Lower lobe of right lung (tissue), 2 donors: ENCODE results near the gene SPAG5. TPM values are rescaled to one million over a fixed set of nuclear protein-coding genes. Genes with fewer than 3 reads are reported as not detected.
"Not testable (repeated sequence)": the region's sequence is repeated elsewhere in the genome, so short reads cannot be mapped to it uniquely, and the experiment has no call there.

Source experiments
- ATAC-seq, 2 donors: fragments of 200-7000 bp; cut with Tn5 transposase; one replicate each; pipeline ENCODE4 v1.9.1; 2020 to 2022; ENCODE audit warnings: mild to moderate bottlenecking in 2 of 2, moderate library complexity in 2 of 2
- DNase-seq: peaks from one replicate; pipeline ENCODE4 v3.0.0-alpha.2; 2020
- H3K27ac ChIP-seq: fragments of 200-600 bp; one replicate; pipeline ENCODE4 v1.8.0; 2022
- H3K27me3 ChIP-seq: fragments of 200-600 bp; one replicate; pipeline ENCODE4 v1.8.0; 2022; ENCODE audit warnings: low read depth
- H3K36me3 ChIP-seq: fragments of 200-600 bp; one replicate; pipeline ENCODE4 v1.8.0; 2022; ENCODE audit warnings: mild to moderate bottlenecking
- H3K4me1 ChIP-seq: fragments of 200-600 bp; one replicate; pipeline ENCODE4 v1.8.0; 2022
- H3K4me3 ChIP-seq: fragments of 200-600 bp; one replicate; pipeline ENCODE4 v1.8.0; 2022; ENCODE audit warnings: mild to moderate bottlenecking
- H3K9me3 ChIP-seq: fragments of 200-600 bp; one replicate; pipeline ENCODE4 v1.8.0; 2022
- intact Hi-C: fragments of 100-400 bp; cut with DNase I; formaldehyde crosslinking; loops from one replicate; pipeline ENCODE4 v1.11.0; 2022
- total RNA-seq: library from RNA; stranded (reverse); fragmentation: NEBNext Ultra II Directional; extraction: Animal tissue kit (Norgen Biotek cat#: 25700); gene quantifications from one replicate; pipeline ENCODE4 v1.2.1, GENCODE V29; 2021
- TF ChIP-seq, protein P1 (sequence below): fragments of 200-600 bp; IDR thresholded peaks from one replicate; pipeline ENCODE4 v1.8.0; 2022; ENCODE audit warnings: antibody characterized with exemption, mild to moderate bottlenecking
- donor health status: DM: no; HTN: yes; CAD: no; lungs with severe emphysema.

Gene SPAG5
- total RNA-seq, 1 donor from 2014 or later: 4.9 TPM

DNA sequence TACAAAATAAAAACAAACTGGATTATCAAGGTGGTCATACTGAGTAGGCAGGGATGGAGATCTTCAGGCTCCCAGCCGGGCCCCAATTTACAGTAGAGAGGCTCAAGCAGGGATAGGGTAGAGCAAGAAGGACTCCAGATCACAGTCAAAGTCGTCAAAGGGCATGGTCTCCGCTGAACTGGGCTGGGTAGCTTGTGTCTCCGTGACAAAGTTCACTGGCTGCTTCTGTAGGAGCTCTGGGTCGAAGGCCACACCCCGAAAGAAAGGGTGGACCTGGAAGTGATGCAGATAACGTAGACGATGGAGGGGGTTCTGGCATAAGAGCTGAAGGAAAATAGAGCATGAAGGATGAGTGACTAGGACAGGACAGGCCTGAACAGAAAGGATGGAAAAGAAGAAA, 11.6 kb upstream of the SPAG5 start:
- H3K27me3 ChIP-seq: no peaks in the 10 kb centered on the region
- H3K9me3 ChIP-seq: no peaks in the 10 kb centered on the region
- TF ChIP-seq, protein P1, sequence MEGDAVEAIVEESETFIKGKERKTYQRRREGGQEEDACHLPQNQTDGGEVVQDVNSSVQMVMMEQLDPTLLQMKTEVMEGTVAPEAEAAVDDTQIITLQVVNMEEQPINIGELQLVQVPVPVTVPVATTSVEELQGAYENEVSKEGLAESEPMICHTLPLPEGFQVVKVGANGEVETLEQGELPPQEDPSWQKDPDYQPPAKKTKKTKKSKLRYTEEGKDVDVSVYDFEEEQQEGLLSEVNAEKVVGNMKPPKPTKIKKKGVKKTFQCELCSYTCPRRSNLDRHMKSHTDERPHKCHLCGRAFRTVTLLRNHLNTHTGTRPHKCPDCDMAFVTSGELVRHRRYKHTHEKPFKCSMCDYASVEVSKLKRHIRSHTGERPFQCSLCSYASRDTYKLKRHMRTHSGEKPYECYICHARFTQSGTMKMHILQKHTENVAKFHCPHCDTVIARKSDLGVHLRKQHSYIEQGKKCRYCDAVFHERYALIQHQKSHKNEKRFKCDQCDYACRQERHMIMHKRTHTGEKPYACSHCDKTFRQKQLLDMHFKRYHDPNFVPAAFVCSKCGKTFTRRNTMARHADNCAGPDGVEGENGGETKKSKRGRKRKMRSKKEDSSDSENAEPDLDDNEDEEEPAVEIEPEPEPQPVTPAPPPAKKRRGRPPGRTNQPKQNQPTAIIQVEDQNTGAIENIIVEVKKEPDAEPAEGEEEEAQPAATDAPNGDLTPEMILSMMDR: no peak
- intact Hi-C loops: loop anchor here (10.0 kb wide), 1 partner anchor 116 kb away; no protein-coding TSS in a partner anchor
- no peak overlapping the region for H3K4me3 ChIP-seq
- DNase-seq (no peak), ATAC-seq (no peak)
- H3K27ac ChIP-seq: no peak overlapping the region
- peaks cover 37% of the 10 kb centered on the region for H3K36me3 ChIP-seq
- no peaks in the 10 kb centered on the region for H3K4me1 ChIP-seq

DNA sequence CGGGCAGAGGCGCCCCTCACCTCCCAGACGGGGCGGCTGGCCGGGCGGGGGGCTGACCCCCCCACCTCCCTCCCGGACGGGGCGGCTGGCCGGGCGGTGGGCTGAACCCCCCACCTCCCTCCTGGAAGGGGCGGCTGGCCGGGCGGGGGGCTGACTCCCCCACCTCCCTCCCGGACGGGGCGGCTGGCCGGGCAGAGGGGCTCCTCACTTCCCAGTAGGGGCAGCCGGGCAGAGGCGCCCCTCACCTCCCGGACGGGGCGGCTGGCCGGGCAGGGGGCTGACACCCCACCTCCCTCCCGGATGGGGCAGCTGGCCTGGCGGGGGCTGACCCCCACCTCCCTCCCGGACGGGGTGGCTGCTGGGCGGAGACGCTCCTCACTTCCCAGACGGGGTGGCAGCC, 5.2 kb upstream of the SPAG5 start:
- H3K9me3 ChIP-seq, H3K36me3 ChIP-seq, DNase-seq, H3K4me1 ChIP-seq, H3K27ac ChIP-seq, H3K4me3 ChIP-seq, H3K27me3 ChIP-seq, ATAC-seq, intact Hi-C loops: not testable (repeated sequence)

DNA sequence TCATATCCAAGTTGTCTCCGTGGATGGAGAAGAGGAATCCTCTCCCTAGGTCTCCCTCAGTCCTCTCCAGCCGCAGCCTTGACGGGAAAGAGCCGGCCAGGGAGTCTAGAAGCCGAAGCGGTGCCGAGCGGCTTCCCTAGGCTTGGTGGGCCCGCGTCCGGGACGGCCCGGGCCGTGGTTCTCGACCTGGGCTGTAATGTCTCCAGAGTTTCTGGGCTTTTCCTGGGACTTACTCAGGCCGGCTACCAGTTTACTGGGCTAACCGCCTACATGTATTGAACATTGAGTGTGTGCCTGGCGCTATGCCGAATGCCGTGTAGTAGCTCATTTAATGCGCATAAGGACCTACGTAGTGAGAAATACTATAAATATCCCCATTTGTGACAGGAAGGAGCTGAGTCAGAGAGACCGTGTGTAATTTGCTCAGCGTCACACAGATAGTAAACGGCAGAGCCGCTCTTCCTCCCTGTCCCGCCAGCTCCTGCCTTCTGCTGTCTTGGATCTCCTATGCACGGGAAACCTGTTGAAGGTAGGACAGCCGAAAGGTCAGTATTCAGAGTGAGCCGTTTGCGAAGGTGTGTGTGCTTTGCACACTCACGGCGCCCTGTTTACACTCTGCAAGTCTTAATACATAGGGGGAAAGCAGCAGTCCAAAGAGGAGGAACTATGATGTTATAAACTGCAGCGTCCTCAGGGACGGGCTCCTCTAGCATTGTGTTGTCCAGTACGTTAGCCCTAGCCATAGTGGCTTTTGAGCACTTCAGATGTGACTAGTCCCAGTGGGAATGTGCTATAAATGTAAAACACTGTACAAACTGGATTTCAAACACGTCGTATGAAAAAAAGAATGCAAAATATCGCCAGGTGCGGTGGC, 723 bp upstream of the SPAG5 start:
- TF ChIP-seq, protein P1: no peak

DNA sequence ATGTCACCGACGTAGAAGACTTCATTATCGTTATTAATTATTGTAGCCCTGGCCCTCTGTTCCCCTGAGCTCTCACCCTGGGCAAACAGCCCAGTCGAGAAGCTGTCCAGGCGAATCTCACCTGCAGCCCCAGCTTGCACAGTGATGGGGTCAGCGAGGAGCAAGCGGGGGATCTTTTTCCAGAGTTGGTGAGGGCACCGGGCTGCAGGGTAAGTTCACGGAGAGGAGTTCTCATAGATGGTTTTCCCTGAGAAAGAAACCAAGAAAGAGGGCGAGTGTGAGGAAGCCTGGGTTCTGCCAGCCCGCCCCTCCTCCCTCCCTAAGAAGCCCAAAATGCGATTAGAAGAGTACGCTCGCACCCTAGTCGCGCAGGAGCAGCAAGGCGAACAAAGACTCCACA, 436 bp downstream of the SPAG5 start:
- peak overlapping the region; percentile 62 for H3K4me3 ChIP-seq
- intact Hi-C loops: no loop called here
- TF ChIP-seq, protein P1: no peak
- no peaks in the 10 kb centered on the region for H3K9me3 ChIP-seq
- no peaks in the 10 kb centered on the region for H3K27me3 ChIP-seq
- DNase-seq: no peak
- peaks cover 16% of the 10 kb centered on the region for H3K4me1 ChIP-seq
- ATAC-seq: no peak
- H3K36me3 ChIP-seq: no peaks in the 10 kb centered on the region
- peak overlapping the region; percentile 90 for H3K27ac ChIP-seq

More for the DNA sequence above, 723 bp upstream of the SPAG5 start:
- peak overlapping the region; percentile 62 for H3K4me3 ChIP-seq
- peak overlapping the region; percentile 90 for H3K27ac ChIP-seq
- DNase-seq (peak; percentile 65), ATAC-seq (peak; percentile 73 to 79)
- no peaks in the 10 kb centered on the region for H3K9me3 ChIP-seq
- peaks cover 16% of the 10 kb centered on the region for H3K4me1 ChIP-seq
- intact Hi-C loops: no loop called here
- no peaks in the 10 kb centered on the region for H3K36me3 ChIP-seq
- H3K27me3 ChIP-seq: no peaks in the 10 kb centered on the region

DNA sequence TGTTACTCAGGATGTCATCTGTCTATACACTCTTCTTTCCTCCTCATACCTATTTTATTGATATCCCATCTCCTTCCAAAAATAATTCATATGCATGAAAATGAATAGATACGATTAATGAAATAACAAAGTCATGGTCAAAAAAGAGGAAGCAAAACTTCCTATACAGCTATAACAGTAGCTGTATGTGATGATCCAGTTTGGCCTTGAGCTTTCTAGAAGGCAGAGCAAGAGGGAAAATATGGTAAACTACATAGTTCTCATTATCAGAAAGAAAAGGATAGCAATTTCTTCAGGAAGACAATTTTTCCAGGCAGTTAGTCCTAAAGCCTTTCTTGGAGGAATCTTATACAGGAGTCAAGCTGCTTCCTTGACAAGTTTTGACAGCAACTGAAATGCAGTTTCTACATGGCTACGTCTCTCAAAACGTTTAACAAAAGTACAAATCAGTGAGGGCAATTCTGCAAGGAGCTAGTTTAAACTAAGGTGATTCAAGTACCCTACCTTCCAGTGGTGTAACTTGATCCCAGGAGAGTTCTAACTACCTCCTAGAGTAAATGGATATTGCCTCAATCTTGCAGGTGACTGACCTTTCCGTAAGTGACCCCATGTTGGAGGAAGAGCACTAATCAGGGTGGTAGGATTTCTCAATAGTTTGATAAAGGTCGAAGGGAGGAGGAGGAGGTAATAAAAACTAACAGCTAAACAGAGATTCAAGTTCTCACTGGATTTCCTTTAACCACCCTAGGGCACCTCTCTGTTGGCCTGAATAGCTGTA, 1.0 kb downstream of the SPAG5 start:
- intact Hi-C loops: no loop called here
- DNase-seq: no peak
- H3K27me3 ChIP-seq: no peaks in the 10 kb centered on the region
- no peaks in the 10 kb centered on the region for H3K9me3 ChIP-seq
- no peaks in the 10 kb centered on the region for H3K36me3 ChIP-seq
- peaks cover 16% of the 10 kb centered on the region for H3K4me1 ChIP-seq
- TF ChIP-seq, protein P1: no peak
- ATAC-seq: no peak
- no peak overlapping the region for H3K27ac ChIP-seq
- no peak overlapping the region for H3K4me3 ChIP-seq
